WTC11 (cell line): ENCODE data around the gene CTNNA3. TPM values are rescaled to one million over a fixed set of nuclear protein-coding genes. Genes with fewer than 3 reads are reported as not detected.

Experiments
- ATAC-seq: fragments of 200-7000 bp; cut with Tn5 transposase; 2 replicates; pipeline ENCODE4 v1.10.0; 2021; ENCODE audit warnings: mild to moderate bottlenecking, moderate library complexity
- CTCF ChIA-PET: fragments of 300-600 bp; sonication (Branson Sonifier 250); formaldehyde crosslinking; loops from one replicate; lab custom pipeline; 2021; ENCODE audit warnings: antibody characterized with exemption; lab: Charles Lee
- POLR2A ChIA-PET: fragments of 350-600 bp; sonication (Branson Sonifier 250); formaldehyde crosslinking; loops from one replicate; lab custom pipeline; 2021; ENCODE audit warnings: antibody characterized with exemption; lab: Charles Lee
- DNase-seq: peaks from one replicate; pipeline ENCODE4 v3.0.0; 2021; ENCODE audit warnings: low spot score
- H3K27ac Mint-ChIP-seq: 2 replicates; pipeline ENCODE4 v1.8.0; 2021; ENCODE audit warnings: mixed read lengths
- H3K27me3 Mint-ChIP-seq: 2 replicates; pipeline ENCODE4 v1.8.0; 2021; ENCODE audit warnings: low read depth, mild to moderate bottlenecking, moderate library complexity, mixed read lengths
- H3K36me3 Mint-ChIP-seq: 2 replicates; pipeline ENCODE4 v1.8.0; 2021; ENCODE audit warnings: mixed read lengths
- H3K4me1 Mint-ChIP-seq: 2 replicates; pipeline ENCODE4 v1.8.0; 2022; ENCODE audit warnings: mixed read lengths
- H3K4me3 Mint-ChIP-seq: 2 replicates; pipeline ENCODE4 v1.8.0; 2021; ENCODE audit warnings: mild to moderate bottlenecking, moderate library complexity, mixed read lengths
- H3K9me3 Mint-ChIP-seq: 2 replicates; pipeline ENCODE4 v1.8.0; 2021; ENCODE audit warnings: mixed read lengths
- ATF1 ChIP-seq: sonication (generic); formaldehyde crosslinking; IDR thresholded peaks from 2 replicates; pipeline ENCODE4 v1.8.1; 2023; ENCODE audit warnings: mild to moderate bottlenecking, moderate library complexity, missing genetic modification reagents
- NFE2L1 ChIP-seq: sonication (generic); formaldehyde crosslinking; IDR thresholded peaks from 2 replicates; pipeline ENCODE4 v1.8.1; 2023; ENCODE audit warnings: missing genetic modification reagents
- NFYB ChIP-seq: sonication (generic); formaldehyde crosslinking; conservative IDR thresholded peaks from 2 replicates; pipeline ENCODE4 v1.8.0; 2022; ENCODE audit warnings: low read depth, missing genetic modification reagents
- RELA ChIP-seq: sonication (generic); formaldehyde crosslinking; IDR thresholded peaks from 2 replicates; pipeline ENCODE4 v1.8.1; 2022; ENCODE audit warnings: missing genetic modification reagents, mild to moderate bottlenecking, borderline replicate concordance
- TCF7 ChIP-seq: sonication (generic); formaldehyde crosslinking; IDR thresholded peaks from 2 replicates; pipeline ENCODE4 v1.8.0; 2022; ENCODE audit warnings: mild to moderate bottlenecking, low read depth, missing genetic modification reagents, moderate library complexity
- ZBTB21 ChIP-seq: sonication (generic); formaldehyde crosslinking; IDR thresholded peaks from 2 replicates; pipeline ENCODE4 v1.8.1; 2023; ENCODE audit warnings: mild to moderate bottlenecking, missing genetic modification reagents, borderline replicate concordance
- ZNF219 ChIP-seq: sonication (generic); formaldehyde crosslinking; IDR thresholded peaks from 2 replicates; pipeline ENCODE4 v1.8.0; 2023; ENCODE audit warnings: missing genetic modification reagents, mild to moderate bottlenecking, borderline replicate concordance
- ZNF396 ChIP-seq: fragments of 250-450 bp; sonication (Bioruptor Pico); IDR thresholded peaks from 2 replicates; pipeline ENCODE4 v1.8.0; 2021; ENCODE audit warnings: mild to moderate bottlenecking, moderate library complexity, borderline replicate concordance
- total RNA-seq: library from RNA; stranded (reverse); gene quantifications from 3 replicates; pipeline ENCODE4 v1.2.3, GENCODE V29; 2021
- TF ChIP-seq, protein P1 (sequence below): sonication (generic); formaldehyde crosslinking; IDR thresholded peaks from 2 replicates; pipeline ENCODE4 v1.8.0; 2022; ENCODE audit warnings: mild to moderate bottlenecking, missing genetic modification reagents
- TF ChIP-seq, protein P2 (sequence below): sonication (generic); formaldehyde crosslinking; IDR thresholded peaks from 2 replicates; pipeline ENCODE4 v1.8.1; 2022; ENCODE audit warnings: low read depth, mild to moderate bottlenecking, moderate library complexity, missing genetic modification reagents, borderline replicate concordance
- TF ChIP-seq, protein P3 (sequence below): fragments of 250-450 bp; sonication (Bioruptor Pico); conservative IDR thresholded peaks from 2 replicates; pipeline ENCODE4 v1.9.0; 2021; ENCODE audit warnings: mild to moderate bottlenecking
- TF ChIP-seq, protein P4 (sequence below): fragments of 250-450 bp; sonication (Bioruptor Pico); IDR thresholded peaks from 2 replicates; pipeline ENCODE4 v2.1.2; 2022; ENCODE audit warnings: mild to moderate bottlenecking, moderate library complexity
- TF ChIP-seq, protein P5 (sequence below): sonication (generic); formaldehyde crosslinking; IDR thresholded peaks from 2 replicates; pipeline ENCODE4 v1.8.1; 2023; ENCODE audit warnings: mild to moderate bottlenecking, moderate library complexity, missing genetic modification reagents
- TF ChIP-seq, protein P6 (sequence below): fragments of 200-600 bp; IDR thresholded peaks from 2 replicates; pipeline ENCODE4 v1.8.0; 2022; ENCODE audit warnings: antibody characterized with exemption

The CTNNA3 gene
- total RNA-seq, 1 experiment from 2014 or later = 6.1 TPM

DNA sequence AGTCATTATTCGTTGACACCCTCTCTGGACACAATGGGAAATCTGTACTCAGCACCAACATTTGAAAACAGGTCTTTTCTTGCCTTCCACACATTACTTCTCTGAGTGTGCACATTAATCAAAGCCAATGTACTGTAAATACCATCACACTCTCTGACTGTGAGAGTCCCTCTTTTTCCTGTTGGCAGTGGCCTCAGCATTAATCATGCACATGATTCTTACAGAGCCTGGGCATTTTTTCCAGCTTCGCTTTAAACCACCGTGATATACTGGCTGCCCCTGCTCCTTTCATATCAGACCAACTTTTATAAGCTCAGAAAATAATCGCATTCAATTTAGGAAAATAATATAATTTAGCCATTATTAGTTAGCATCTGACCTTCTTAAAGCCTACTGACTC lies 1689.6 kb downstream of the CTNNA3 start:
- POLR2A ChIA-PET = no interaction called here
- H3K9me3 Mint-ChIP-seq = no peaks in the 10 kb centered on the region
- CTCF ChIA-PET = no interaction called here

DNA sequence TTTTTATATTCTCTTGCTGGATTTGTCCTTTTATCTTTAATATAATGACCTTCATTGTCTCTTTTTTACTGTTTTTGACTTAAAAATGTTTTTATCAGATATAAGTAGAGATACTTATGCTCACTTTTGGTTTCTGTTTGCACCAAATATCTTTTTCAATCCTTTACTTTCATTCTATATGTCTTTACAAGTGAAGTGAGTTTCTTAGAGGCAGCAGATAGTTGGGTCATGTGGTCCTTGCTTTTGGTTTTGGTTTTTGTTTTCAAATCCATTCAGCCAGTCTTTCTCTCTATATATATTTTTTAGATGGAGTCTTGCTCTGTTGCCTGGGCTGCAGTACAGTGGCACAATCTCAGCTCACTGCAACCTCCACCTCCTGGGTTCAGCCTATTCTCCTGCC lies 1702.5 kb downstream of the CTNNA3 start:
- TF ChIP-seq ZNF219 (CRISPR knock-in tag) (no peak), NFE2L1 (CRISPR knock-in tag) (no peak), TCF7 (CRISPR knock-in tag) (no peak), NFYB (CRISPR knock-in tag) (no peak), ZBTB21 (CRISPR knock-in tag) (no peak), ATF1 (CRISPR knock-in tag) (no peak), RELA (no peak), ZNF396 (no peak)
- TF ChIP-seq, protein P1, sequence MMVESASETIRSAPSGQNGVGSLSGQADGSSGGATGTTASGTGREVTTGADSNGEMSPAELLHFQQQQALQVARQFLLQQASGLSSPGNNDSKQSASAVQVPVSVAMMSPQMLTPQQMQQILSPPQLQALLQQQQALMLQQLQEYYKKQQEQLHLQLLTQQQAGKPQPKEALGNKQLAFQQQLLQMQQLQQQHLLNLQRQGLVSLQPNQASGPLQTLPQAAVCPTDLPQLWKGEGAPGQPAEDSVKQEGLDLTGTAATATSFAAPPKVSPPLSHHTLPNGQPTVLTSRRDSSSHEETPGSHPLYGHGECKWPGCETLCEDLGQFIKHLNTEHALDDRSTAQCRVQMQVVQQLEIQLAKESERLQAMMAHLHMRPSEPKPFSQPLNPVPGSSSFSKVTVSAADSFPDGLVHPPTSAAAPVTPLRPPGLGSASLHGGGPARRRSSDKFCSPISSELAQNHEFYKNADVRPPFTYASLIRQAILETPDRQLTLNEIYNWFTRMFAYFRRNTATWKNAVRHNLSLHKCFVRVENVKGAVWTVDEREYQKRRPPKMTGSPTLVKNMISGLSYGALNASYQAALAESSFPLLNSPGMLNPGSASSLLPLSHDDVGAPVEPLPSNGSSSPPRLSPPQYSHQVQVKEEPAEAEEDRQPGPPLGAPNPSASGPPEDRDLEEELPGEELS (CRISPR knock-in tag) = no peak
- TF ChIP-seq, protein P2, sequence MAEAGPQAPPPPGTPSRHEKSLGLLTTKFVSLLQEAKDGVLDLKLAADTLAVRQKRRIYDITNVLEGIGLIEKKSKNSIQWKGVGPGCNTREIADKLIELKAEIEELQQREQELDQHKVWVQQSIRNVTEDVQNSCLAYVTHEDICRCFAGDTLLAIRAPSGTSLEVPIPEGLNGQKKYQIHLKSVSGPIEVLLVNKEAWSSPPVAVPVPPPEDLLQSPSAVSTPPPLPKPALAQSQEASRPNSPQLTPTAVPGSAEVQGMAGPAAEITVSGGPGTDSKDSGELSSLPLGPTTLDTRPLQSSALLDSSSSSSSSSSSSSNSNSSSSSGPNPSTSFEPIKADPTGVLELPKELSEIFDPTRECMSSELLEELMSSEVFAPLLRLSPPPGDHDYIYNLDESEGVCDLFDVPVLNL (CRISPR knock-in tag) = no peak
- TF ChIP-seq, protein P3, sequence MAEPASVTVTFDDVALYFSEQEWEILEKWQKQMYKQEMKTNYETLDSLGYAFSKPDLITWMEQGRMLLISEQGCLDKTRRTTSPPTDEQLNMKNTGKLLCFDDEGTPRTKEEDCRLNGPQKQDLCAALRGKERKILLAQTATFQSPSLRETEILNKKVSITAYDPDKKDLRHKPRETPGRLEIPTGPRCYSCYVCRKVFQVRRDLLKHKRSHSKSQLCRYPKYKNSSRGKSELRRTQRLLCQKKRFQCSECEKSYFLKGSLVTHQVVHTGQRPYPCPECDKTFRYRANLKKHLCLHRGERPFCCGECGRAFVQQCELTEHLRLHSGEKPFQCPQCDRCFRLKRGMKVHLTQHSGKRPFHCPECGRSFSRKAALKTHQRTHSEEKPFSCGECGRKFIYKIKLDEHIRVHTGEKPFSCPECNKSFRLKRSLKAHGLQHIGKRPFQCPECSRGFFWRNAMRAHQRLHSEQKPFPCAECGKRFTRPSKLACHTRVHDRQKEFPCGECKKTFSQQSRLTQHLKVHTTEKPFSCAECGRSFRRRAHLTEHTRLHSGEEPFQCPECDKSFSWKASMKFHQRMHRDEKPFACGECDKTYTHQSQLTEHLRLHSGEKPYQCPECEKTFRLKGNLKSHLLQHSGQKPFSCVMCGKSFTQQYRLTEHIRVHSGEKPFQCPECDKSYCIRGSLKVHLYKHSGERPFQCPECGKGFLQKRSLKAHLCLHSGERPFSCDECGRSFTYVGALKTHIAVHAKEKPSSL (CRISPR knock-in tag) = no peak
- TF ChIP-seq, protein P4, sequence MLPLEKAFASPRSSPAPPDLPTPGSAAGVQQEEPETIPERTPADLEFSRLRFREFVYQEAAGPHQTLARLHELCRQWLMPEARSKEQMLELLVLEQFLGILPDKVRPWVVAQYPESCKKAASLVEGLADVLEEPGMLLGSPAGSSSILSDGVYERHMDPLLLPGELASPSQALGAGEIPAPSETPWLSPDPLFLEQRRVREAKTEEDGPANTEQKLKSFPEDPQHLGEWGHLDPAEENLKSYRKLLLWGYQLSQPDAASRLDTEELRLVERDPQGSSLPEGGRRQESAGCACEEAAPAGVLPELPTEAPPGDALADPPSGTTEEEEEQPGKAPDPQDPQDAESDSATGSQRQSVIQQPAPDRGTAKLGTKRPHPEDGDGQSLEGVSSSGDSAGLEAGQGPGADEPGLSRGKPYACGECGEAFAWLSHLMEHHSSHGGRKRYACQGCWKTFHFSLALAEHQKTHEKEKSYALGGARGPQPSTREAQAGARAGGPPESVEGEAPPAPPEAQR (CRISPR knock-in tag) = no peak
- Mint-ChIP-seq H3K27me3 (no peaks in the 10 kb centered on the region), H3K36me3 (no peaks in the 10 kb centered on the region), H3K4me3 (no peak overlapping the region), H3K9me3 (peaks cover 13% of the 10 kb centered on the region), H3K4me1 (no peaks in the 10 kb centered on the region), H3K27ac (no peak overlapping the region)
- DNase-seq (no peak), ATAC-seq (no peak)
- ChIA-PET POLR2A (no interaction called here), CTCF (no interaction called here)

More for the DNA sequence above, 1689.6 kb downstream of the CTNNA3 start:
- no peak overlapping the region for H3K4me3 Mint-ChIP-seq
- no peaks in the 10 kb centered on the region for H3K4me1 Mint-ChIP-seq
- TF ChIP-seq, protein P5, sequence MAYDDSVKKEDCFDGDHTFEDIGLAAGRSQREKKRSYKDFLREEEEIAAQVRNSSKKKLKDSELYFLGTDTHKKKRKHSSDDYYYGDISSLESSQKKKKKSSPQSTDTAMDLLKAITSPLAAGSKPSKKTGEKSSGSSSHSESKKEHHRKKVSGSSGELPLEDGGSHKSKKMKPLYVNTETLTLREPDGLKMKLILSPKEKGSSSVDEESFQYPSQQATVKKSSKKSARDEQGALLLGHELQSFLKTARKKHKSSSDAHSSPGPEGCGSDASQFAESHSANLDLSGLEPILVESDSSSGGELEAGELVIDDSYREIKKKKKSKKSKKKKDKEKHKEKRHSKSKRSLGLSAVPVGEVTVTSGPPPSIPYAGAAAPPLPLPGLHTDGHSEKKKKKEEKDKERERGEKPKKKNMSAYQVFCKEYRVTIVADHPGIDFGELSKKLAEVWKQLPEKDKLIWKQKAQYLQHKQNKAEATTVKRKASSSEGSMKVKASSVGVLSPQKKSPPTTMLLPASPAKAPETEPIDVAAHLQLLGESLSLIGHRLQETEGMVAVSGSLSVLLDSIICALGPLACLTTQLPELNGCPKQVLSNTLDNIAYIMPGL (CRISPR knock-in tag) = no peak
- TF ChIP-seq, protein P6, sequence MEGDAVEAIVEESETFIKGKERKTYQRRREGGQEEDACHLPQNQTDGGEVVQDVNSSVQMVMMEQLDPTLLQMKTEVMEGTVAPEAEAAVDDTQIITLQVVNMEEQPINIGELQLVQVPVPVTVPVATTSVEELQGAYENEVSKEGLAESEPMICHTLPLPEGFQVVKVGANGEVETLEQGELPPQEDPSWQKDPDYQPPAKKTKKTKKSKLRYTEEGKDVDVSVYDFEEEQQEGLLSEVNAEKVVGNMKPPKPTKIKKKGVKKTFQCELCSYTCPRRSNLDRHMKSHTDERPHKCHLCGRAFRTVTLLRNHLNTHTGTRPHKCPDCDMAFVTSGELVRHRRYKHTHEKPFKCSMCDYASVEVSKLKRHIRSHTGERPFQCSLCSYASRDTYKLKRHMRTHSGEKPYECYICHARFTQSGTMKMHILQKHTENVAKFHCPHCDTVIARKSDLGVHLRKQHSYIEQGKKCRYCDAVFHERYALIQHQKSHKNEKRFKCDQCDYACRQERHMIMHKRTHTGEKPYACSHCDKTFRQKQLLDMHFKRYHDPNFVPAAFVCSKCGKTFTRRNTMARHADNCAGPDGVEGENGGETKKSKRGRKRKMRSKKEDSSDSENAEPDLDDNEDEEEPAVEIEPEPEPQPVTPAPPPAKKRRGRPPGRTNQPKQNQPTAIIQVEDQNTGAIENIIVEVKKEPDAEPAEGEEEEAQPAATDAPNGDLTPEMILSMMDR = no peak
- TF ChIP-seq, all 79 proteins: peak for 0
- Mint-ChIP-seq H3K27me3 (no peaks in the 10 kb centered on the region), H3K27ac (no peak overlapping the region), H3K36me3 (no peaks in the 10 kb centered on the region)
- DNase-seq (no peak), ATAC-seq (no peak)
